Tibial nerve (tissue), 3 donors: ENCODE results near the gene AR.

ENCODE experiments used
- POLR2A ChIP-seq, 2 donors: fragments of 450-650 bp; IDR thresholded peaks; one replicate each; pipeline ENCODE4 v1.6.1; 2017; ENCODE audit warnings: antibody characterized with exemption in 2 of 2, mild to moderate bottlenecking in 2 of 2, moderate library complexity in 2 of 2
- TF ChIP-seq, protein P1 (sequence below), 5 experiments: fragments of 200-600 bp in 3 of 5; fragments of 450-650 bp in 2 of 5; sonication (generic) in 3 of 5; IDR thresholded peaks; one replicate each; pipeline ENCODE4 v1.5.1; 2016 to 2019; ENCODE audit warnings: antibody characterized with exemption in 5 of 5, mild to moderate bottlenecking in 3 of 5, moderate library complexity in 2 of 5

DNA sequence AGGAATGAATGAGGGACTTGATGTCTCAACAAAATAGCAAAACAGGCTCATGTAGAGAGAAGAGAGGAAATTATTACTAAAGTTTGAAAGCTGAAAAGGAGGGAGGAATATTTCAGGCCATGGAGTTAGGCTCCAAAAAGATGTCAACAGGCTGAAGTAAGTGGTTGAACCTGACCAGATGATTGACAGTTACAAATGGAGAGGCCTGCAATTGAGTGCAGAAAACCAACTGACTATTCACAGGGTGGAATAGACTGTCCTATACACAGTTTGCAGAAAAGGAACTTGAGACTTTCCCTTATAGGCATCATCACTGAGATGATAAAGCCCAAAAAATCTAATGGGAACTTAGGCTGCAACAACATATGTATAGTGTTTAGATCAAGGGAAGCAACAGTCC lies 233.3 kb downstream of the AR start:
- TF ChIP-seq POLR2A (IDR thresholded peaks at IDR 0.05) = no peak
- TF ChIP-seq, protein P1, sequence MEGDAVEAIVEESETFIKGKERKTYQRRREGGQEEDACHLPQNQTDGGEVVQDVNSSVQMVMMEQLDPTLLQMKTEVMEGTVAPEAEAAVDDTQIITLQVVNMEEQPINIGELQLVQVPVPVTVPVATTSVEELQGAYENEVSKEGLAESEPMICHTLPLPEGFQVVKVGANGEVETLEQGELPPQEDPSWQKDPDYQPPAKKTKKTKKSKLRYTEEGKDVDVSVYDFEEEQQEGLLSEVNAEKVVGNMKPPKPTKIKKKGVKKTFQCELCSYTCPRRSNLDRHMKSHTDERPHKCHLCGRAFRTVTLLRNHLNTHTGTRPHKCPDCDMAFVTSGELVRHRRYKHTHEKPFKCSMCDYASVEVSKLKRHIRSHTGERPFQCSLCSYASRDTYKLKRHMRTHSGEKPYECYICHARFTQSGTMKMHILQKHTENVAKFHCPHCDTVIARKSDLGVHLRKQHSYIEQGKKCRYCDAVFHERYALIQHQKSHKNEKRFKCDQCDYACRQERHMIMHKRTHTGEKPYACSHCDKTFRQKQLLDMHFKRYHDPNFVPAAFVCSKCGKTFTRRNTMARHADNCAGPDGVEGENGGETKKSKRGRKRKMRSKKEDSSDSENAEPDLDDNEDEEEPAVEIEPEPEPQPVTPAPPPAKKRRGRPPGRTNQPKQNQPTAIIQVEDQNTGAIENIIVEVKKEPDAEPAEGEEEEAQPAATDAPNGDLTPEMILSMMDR (IDR thresholded peaks at IDR 0.05) = no peak
